GM19324 (cell line): ENCODE measurements around the gene UTP20.
A peak's percentile ranks its signal among the peaks of the same experiment; 100 is the strongest.

Experiments
- ATAC-seq: cut with Tn5 transposase; IDR thresholded peaks from one replicate; pipeline ENCODE4 v1.9.1; 2021; ENCODE audit warnings: mild to moderate bottlenecking, moderate library complexity; ENCODE audit not compliant: unreplicated experiment, low FRiP score

Gene UTP20

DNA sequence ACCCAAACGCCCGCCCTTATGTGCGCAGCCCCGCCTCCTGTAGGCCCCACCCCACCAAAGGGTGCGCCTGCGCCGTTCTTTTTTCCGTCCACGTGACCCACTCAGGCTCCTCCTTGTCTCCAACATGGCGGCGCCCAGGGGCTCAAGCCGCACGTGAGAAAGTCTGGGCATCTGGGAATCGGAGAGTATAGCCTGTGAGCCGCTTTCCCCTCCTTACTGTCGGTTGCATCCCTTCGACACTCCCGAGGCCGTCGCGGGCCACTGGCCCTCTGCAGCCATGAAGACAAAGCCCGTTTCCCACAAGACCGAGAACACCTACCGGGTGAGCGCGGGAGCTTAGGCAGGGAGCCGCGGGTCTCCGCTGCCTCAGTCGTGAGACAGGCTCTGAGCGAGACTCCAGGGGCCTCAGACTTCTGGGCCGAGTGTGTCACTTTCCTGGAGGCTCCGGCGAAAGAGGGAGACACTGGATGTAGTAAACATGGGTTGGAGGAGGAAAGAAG, at the start of gene UTP20:
Gene UTP20 (plus strand): TSS at position 100 of the 500 bp plus-strand sequence. CDS start 178 bp downstream, at position 278.
- peak; percentile 99 for ATAC-seq

DNA sequence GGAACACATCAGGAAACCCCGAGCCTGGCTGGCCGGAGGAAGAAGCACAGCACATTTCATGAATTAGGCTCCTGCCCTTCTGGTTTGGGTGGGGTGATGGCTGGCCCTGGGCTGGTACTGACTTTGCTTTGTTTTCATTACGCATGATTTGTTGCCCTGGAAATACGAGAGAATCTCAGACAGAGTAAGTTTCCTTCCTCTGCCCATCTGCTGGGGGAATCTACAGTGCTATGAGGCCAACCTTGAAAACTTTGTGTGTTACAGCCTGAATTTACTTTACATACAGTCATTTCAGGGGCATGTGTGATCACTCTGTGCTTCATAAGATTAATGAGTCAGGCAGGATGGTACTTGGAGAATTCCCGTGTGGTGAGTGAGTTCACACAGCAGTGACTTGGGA, 49.4 kb upstream of the UTP20 start:
- ATAC-seq: no peak

DNA sequence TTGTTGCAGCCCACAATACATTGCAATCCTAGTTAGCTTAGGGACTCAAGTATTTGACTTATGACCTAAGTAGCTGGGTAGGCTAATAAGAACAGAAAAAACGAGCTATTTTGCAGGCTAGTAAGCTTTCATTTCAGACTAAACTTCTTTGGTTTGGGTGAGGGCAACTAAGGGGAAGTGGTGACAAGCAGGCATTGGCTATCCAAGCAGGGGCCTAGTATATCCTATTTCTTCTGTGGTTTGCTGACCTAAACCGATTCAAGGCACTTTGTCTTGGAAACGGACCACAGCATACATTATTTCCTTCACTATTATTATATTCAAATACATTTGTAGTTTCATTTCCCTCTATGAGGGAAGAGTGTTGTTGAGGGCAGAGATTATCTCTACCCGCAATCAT, 48.3 kb upstream of the UTP20 start:
- no peak for ATAC-seq

DNA sequence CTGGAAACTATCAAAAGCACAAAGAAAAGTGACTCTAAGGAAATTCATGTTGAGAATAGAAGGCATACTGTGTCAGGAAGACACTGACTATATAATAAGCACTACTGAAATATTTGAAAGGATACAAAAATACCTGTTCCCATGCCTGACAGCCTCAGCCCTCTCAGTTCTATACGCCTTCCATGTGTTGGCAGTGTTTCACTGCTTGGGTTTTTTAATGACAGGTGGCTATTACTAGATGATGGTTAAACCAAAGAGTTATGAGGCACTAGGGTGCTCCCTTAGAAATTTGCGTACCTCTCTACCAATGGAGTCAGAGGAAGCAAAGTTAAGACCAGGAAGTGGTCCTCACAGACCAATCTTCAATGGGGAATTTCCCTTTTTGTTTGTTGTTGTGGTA, 44.2 kb upstream of the UTP20 start:
- no peak for ATAC-seq

DNA sequence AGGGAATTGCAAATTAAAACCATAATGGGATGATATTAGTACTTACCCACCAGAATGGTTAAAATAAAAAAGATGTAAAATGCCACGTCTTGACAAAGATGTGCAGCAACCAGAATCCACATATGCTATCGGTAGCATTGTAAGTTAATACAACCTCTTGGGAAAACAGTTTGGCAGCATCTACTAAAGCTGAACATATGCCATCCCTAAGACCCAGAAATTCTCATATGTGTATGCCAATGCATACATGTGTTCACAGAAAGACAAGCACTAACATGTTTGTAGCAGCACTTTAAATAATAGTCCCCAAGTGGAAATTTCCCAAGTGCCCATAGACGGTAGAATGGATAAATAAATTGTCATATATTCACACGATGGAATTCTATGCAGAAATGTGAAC, 41.6 kb upstream of the UTP20 start:
- no peak for ATAC-seq

DNA sequence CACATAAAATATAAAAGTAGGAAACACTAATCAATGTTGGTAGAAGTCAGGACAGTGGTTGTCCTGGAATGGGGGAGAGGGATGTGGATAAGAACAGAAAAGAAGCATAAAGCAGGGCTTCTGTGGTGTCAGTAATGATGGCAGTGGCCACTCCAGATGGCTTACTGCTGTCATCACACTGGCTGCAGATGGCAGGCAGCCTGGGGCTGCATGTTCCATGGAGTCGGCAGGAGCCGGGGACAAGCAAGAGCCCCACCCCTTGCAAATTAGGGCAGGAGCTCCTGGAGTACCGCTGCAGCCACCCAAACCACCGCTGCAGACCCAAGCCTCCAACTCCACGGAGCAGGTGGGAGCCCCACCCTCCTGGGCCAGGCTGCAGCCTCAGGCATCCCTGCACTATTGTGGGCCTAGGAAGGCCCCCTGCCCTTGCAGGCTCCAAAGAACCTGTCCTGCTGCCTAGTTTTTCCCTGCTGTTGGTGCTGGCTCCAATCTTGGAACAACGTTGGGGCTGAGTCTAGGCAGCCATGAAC, 41.0 kb upstream of the UTP20 start:
- no peak for ATAC-seq

DNA sequence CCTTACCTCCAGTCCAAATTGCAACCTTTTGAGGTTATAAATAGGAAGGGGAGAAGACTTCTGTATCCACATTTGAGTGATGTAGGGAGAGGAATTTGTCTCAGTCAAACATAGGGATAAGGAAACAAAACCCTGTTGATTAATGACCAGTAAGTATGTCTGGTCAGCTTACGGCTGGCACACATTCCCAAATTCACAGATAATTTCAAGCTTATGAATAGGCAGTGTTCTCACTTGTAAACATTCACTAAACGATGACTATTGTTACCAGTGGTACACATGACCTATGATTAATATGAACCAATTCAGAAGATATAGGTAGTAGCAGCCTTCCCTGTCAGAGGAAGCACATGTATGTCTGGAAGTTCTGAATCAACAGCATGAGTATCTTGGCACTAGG, 36.8 kb upstream of the UTP20 start:
- ATAC-seq: no peak

DNA sequence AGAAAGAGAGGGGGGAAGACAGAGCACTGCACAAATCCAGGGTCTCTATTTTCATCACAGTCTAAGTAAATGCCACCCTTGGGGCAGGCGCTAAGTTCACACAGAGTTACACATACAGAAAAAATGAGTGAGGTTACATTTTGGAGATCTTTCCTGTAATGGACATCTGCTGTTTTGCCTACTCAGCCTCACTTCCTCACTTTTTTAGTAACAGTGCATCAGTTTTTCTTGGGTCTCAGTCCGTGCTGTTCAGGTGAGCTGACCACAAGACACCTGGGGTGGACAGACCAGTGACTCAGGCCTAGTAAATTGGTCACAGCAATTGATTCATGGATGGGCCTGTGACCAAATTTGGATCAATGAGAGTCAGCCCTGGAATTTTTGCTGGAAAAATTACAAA, 36.3 kb upstream of the UTP20 start:
- ATAC-seq: no peak

DNA sequence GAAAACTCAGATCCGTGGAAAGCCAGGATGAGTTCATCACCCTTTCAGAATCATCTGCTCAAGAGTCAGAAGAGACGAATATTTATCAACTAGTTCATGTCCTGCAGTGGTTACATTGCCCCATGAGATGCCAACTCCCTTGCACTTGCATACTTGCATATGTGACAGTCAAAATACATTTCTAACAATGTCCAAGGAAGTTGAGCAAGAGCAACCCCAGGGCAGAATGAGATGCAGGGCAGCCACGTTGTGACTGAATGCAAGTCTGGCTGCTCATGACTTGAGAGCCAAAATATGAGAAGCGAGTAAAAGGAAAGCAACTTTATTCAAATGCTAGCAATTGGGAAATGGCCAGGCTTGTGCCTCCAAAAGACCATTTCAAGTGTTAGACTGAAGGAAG, 23.6 kb upstream of the UTP20 start:
- ATAC-seq: no peak

DNA sequence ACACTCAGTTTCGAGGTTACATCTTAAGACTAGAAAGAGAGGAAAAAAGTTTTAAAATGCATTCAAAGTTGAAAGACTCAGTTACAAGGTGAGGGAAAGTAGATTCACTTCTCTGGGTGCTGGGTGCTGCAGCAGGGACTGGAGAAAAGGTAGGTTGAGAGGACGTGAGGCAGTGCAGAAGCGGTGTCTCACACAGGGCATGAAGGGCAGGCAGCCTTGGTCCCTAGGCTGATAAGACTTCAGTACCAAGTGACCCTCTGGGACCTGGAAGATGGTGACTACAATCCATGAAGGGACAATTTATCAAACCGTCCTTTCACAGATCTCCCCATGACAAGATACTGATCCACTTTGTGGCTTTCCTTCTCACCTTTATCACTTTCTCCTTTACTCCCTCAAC, 22.5 kb upstream of the UTP20 start:
- no peak for ATAC-seq

DNA sequence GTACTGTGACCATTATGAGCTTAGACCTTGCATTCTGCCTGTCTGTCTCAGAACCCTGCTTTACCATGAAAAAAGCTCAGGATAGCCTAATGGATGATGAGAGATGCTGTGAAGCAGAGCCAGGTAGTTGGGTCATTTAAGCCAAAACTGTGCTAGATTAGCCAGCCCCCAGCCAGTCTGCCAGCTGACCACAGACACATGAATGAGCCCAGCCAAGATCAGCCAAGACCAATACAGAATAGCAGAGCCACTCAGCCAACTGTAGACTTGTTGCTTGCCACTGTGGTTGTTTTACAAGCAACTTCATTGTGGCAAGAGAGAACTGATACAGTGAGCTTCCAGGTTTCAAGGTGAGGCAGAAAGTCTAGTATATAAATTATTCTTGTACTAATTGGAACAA, 12.8 kb upstream of the UTP20 start:
- no peak for ATAC-seq

DNA sequence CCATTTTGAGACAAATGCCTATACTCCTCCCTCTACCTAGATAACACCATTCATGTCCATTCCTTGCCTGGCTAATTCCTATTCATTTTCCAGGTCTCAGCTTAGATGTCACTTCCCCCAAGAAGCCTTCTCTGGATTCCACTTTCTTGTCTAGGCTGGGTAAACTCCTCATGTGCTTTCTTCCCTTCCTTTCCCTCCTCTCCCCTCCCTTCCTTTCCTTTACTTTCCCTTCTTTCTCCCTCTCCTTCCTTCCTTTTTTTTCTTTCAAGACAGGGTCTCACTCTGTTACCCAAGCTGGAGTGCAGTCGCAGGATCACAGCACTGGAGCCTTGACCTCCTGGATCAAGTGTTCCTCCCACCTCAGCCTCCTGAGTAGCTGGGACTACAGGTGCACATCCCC, 3.5 kb upstream of the UTP20 start:
- no peak for ATAC-seq

DNA sequence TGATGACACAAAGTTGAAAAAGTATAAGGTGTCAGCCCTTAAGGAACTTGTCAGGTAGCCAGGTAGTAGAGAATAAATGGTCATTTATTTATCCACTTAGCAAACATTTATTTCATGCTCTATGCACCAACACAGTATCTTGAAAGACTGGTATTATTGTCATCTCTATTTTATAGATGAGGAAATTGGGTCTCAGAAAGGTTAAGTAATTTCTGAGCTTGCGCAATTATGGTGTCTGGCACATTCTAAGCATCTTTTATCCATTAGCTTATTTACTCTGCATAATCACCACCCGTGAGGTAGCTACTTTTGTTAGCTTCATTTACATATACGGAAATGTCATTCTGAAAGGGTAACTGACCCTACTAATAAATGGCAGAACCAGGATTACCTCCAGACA, 2.5 kb upstream of the UTP20 start:
- no peak for ATAC-seq

DNA sequence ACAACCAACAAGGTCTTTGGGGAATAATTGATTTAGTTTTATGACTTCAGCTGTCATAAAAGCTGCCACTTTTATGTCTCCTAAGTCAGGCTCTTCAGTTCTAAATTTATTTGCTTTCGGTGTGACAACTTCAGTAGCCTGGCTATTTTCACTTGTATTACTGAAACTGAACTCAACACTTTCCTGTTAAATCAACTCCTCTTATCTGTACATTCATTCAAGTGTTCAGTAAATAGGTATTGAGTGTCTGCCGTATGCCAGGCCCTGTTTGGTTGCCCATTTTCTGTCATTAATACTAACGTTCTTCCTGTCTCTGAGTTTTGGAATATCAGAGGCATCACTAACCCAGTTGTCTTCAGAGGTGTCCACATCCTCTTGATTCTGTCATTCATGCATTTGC, 7.5 kb downstream of the UTP20 start:
- no peak for ATAC-seq

DNA sequence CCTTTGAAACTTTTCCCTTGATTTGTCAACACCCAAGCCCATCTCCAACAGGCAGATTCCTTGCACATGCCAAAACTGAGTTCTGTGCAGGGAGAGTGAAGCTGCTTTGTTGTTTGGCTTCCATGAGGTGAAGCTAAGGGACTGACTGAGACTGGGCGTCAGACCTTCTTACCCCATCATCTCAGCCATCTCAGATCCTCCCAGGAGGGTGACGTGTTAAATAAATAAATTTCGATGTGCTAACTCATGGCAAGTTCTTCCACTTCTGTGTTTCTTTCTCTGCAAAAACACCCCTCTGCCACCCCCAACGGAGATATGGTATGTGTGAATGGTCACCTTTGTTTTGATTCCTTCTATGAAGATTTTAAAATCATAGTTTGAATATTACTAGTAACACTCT, 17.8 kb downstream of the UTP20 start:
- ATAC-seq: no peak

DNA sequence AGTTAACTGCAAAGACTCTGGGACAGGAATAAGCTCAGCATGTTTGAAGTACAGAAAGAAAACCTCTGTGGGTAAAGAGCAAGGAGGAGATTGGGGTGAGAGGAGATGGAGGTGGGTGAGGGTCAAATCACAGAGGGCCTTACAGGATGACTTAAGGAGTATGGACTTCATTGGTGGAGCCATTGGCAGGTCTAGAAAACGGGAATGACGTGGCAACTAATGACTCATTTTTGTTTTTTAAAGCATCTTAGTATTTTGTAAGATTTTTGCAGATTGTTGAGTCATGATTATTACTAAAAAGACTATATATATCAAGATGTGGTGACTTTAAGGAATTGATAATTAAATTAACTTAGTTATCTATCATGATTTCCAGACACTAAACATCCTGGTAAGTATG, 18.5 kb downstream of the UTP20 start:
- no peak for ATAC-seq

DNA sequence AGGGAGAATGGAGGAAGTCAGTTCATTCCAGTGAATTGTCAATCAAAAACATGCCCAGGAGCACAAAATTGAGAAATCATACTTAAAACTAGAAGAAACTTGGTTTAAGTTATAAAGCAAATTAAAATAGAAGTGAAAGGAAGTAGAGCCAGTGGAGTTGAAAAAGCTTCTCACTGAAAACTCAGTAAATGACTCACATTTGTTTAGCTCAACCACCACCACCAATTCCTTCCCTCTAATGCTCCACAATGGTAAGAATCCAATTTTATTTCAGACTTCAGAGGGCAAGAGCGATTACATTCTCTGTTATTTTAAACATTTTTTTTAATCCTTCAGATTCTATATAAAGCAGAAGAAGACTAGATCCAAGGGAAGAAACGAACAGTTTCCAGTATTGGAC, 19.4 kb downstream of the UTP20 start:
- ATAC-seq: no peak

DNA sequence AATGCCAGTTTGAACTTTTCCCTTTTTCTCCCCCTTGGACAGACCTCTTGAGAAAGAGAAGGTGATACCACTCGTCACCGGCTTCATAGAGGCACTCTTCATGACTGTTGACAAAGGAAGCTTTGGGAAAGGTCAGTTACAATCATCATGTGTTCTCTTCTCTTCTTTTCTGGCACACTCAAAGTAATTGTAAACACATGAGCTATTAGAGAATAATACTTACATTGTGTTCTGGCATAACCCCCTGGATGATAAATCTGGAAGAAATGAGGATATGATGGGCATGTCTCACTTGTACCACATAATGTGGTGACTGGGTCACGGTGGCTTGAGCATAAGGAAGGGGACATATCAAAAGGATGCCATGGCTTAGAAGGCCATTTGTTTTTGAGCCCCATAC, 20.0 kb downstream of the UTP20 start:
- ATAC-seq: no peak

DNA sequence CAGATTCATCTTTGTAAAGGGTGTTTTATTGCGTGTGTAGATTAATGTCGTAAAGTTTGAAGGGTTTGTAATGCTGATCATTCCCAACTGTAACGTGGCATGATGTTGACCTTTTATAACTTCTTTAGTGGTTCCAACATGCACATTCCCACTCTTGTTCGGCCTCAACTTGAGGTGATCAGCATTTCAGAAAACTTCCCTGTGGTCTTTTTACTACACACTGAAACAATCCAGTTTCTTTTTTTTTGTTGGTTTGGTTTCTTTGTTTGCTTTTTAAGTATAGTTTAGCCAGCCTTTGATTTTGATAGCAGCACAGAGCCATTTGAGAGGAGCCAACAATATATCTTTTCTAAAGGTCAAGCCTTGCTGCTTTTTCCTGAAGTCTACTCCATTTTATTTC, 22.8 kb downstream of the UTP20 start:
- no peak for ATAC-seq

DNA sequence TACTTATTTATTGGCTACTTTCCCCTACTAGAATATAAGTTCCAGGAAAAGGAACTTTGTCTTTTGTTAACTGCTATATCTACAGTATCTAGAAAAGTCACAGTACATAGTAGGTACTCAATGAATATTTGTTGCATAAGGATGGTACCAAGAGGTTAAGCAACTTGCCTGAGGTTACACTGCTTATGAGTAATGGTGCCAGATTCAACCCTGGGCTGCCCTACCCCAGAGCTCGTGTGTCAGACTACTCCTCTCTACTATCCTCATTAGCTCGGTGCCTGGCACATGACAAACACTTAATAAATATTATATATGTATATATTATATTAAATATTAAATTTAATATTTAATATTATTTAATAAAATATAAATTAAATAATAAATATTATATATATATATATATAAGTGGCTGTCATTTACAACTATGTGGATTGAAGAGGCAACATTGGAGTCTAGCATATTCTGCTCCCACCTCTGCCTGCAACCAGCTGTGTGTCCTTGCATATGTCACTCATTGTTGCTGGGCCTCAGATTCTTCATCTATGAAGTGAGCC, 25.4 kb downstream of the UTP20 start:
- no peak for ATAC-seq

DNA sequence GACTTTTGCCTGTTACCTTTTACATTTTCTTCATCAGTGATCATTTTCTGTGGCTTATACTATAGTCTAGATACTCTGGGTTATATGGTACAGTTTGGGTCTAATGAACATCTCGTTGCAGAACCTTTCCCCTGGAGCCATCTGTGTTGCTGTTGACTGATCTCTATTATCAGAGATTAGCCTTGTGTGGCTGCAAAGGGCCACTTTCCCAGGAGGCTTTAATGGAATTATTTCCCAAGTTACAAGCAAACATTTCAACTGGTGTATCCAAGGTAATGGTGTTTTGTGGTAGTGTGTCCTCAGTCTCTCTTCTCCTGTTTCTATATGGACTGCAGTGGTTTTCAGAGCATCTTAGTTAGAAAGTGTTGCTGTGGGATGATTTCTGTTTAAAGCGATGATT, 25.9 kb downstream of the UTP20 start:
- no peak for ATAC-seq

DNA sequence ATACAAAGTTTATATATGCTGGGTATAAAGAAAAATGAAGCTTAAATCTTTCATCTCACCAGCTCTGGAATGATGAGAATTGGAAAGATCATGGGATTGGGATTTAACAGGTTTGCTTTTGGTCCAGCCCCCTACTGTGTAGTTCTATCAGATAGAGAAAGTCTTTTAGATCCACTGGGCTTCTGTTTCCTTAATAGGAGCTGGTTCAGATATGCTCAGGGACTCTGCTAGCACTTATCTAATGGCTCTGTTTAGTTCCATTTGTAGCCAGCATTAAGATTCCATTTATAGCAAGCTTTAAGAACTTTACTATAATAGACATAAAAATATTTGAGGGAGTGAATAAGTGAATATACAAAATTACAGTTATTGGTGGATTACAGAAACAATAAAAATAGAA, 42.6 kb downstream of the UTP20 start:
- no peak for ATAC-seq

DNA sequence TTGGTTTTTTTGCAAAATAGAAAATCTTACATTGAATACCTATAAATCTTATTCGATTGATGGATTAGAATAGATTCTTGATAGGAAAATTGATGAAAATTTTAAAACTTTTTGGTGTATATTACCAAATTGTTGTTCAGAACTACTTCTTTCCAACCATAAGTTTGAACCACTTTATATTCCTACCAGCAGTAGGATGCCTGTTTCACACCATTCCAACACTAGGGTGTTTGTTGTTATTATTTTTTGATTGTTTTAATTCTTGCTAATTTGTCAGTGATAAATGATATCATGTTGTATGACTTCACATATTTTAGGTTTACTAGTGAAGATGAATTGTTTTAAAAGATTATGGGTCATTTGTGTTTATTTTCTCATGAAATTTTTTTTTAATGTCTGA, 43.4 kb downstream of the UTP20 start:
- no peak for ATAC-seq
